Measurements from ENCODE around the gene SLC2A10.
A peak's percentile ranks its signal among the peaks of the same experiment; 100 is the strongest.

SLC2A10 gene

DNA sequence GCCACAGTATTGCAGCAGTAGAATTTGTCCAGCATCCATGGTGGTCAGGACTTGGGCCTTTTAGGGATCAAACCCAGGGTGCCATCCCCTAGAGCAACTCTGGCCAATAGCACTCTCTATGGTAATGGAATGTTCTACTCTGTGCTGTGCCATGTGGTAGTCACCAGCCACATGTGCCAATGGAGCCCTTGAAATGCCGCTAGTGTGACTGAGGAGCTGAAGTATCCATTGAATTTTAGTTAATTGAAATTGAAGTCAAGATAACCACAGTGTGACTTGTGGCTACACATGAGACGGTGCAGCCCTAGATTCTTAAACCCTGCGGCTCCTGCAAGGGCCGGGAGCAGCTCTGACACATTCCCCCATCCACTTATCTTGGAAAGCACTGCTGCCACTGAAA lies 54.6 kb downstream of the SLC2A10 start:
- H3K27me3 ChIP-seq (replicated peaks; ENCODE audit: control insufficient read depth, insufficient read depth, low read length, poor library complexity, severe bottlenecking): no peaks in the 10 kb centered on the region
- no peak overlapping the region for H3K27ac ChIP-seq (ENCODE audit: insufficient read depth, low read length, poor library complexity, severe bottlenecking)
- no peaks in the 10 kb centered on the region for H3K36me3 ChIP-seq (ENCODE audit: control insufficient read depth, insufficient read depth, low read length)
- no peak overlapping the region for H3K4me3 ChIP-seq (ENCODE audit: insufficient read depth, low read depth, low read length, poor library complexity, severe bottlenecking)
- H3K9me3 ChIP-seq (ENCODE audit: control insufficient read depth, low read length): no peaks in the 10 kb centered on the region
- no peaks in the 10 kb centered on the region for H3K4me1 ChIP-seq (ENCODE audit: control insufficient read depth, insufficient read depth, low read length, poor library complexity, severe bottlenecking)
- no peak for DNase-seq

DNA sequence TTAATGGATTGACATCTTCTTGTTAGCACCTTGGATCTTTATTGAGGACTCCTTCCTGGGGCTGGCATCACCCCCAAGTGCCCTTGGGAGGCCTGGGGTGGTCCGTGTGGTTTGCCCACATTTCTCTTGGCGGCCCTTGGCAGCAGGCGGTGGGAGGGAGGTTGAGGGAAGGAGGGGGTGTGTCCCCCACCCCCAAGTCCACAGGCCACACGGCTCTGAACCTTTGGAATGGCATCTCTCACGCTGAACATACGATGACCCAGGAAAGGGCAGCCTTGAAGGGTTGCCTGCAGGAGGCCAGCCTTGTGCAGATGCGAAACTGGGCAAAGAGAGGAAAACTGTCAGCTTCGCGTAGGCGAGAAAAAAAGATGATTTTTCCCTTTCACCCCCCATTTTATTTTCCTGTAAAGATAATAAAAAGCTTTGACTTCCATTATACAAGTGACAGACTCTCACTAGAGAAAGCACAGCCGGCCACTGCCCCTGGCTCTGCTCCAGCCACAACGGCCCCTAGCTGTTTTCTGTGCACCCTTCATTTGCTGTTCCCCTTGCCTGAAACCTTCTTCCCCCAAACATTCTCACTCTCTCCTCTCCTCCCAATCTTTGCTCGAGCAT lies 56.2 kb downstream of the SLC2A10 start:
- no peak for DNase-seq
- no peaks in the 10 kb centered on the region for H3K27me3 ChIP-seq (replicated peaks; ENCODE audit: control insufficient read depth, insufficient read depth, low read length, poor library complexity, severe bottlenecking)
- no peak overlapping the region for H3K27ac ChIP-seq (ENCODE audit: insufficient read depth, low read length, poor library complexity, severe bottlenecking)
- H3K4me1 ChIP-seq (ENCODE audit: control insufficient read depth, insufficient read depth, low read length, poor library complexity, severe bottlenecking): no peaks in the 10 kb centered on the region
- H3K36me3 ChIP-seq (ENCODE audit: control insufficient read depth, insufficient read depth, low read length): no peaks in the 10 kb centered on the region
- no peaks in the 10 kb centered on the region for H3K9me3 ChIP-seq (ENCODE audit: control insufficient read depth, low read length)
- no peak overlapping the region for H3K4me3 ChIP-seq (ENCODE audit: insufficient read depth, low read depth, low read length, poor library complexity, severe bottlenecking)

DNA sequence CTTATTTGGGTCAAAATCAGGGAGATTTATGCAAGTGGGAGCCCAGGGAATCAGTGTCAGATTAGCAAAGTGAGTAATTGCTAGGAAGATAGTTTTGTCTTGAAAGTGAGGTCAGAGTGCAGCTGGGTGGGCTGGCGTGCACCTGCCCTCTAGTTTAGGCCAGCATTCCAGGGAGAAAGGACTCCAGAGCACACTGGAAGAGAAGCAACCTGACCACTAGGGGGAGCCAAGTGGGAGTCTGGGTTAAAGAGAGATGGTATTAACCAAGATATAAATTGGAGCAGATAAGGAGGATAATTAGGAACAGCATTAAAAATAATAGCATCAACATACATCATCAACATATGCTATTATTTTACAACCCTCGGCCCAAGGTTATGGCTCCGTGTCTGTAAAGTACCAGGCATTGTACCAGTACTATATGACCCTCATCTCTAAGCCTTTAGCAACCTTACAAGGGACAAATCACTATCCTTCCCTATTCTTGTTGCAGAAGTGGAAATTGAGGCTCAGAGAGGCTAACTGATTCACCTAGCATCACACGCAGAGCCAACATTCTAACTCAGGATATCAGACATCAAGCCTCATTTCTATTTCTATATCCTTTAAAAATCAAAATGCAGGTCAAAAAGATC lies 57.8 kb downstream of the SLC2A10 start:
- Histone ChIP-seq H3K27me3 (replicated peaks; ENCODE audit: control insufficient read depth, insufficient read depth, low read length, poor library complexity, severe bottlenecking) (no peaks in the 10 kb centered on the region), H3K27ac (ENCODE audit: insufficient read depth, low read length, poor library complexity, severe bottlenecking) (no peak overlapping the region)
- peak in 1 of 3 donors; percentile 0 for DNase-seq

DNA sequence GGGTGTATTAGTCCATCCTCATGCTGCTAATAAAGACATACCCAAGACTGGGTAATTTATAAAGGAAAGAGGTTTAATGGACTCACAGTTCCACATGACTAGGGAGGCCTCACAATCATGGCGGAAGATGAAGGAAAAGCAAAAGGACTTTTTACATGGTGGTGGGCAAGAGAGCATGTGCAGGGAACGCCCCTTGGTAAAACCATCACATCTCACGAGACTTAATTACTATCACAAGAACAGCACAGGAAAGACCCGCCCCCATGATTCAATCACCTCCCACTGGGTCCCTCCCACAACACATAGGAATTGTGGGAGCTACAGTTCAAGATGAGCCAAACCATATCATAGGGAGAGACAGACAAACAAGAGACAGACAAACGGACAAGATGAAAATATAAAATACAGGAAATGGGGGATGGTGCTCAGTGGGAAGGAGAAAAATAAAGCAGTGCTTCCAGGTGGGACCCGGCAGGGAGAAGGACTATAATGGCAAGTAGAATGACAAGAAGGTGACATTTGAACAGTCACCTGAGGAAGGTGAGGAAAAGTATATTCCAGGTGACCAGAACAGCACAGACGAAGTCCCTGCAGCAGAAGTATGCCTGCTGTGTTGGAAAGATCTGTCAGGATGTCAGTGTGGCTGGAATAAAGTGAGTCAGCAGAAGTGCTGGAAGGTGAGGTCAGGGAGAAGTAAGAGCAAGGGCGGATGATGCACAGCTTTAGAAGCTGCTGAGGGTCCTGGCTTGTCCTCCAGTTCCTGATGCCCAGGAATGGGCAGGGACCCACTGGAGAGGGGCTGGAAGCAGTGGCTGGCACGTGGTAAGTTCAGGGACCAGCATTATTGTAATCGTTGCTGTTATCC lies 61.1 kb downstream of the SLC2A10 start:
- H3K27me3 ChIP-seq (replicated peaks; ENCODE audit: control insufficient read depth, insufficient read depth, low read length, poor library complexity, severe bottlenecking): no peaks in the 10 kb centered on the region
- H3K36me3 ChIP-seq (ENCODE audit: control insufficient read depth, insufficient read depth, low read length): no peaks in the 10 kb centered on the region
- no peaks in the 10 kb centered on the region for H3K4me1 ChIP-seq (ENCODE audit: control insufficient read depth, insufficient read depth, low read length, poor library complexity, severe bottlenecking)
- no peak overlapping the region for H3K27ac ChIP-seq (ENCODE audit: insufficient read depth, low read length, poor library complexity, severe bottlenecking)
- no peak overlapping the region for H3K4me3 ChIP-seq (ENCODE audit: insufficient read depth, low read depth, low read length, poor library complexity, severe bottlenecking)
- DNase-seq: no peak
- no peaks in the 10 kb centered on the region for H3K9me3 ChIP-seq (ENCODE audit: control insufficient read depth, low read length)

More for the DNA sequence above, 57.8 kb downstream of the SLC2A10 start:
- Histone ChIP-seq H3K4me1 (ENCODE audit: control insufficient read depth, insufficient read depth, low read length, poor library complexity, severe bottlenecking) (no peaks in the 10 kb centered on the region), H3K9me3 (ENCODE audit: control insufficient read depth, low read length) (no peaks in the 10 kb centered on the region), H3K4me3 (ENCODE audit: insufficient read depth, low read depth, low read length, poor library complexity, severe bottlenecking) (no peak overlapping the region), H3K36me3 (ENCODE audit: control insufficient read depth, insufficient read depth, low read length) (no peaks in the 10 kb centered on the region)

DNA sequence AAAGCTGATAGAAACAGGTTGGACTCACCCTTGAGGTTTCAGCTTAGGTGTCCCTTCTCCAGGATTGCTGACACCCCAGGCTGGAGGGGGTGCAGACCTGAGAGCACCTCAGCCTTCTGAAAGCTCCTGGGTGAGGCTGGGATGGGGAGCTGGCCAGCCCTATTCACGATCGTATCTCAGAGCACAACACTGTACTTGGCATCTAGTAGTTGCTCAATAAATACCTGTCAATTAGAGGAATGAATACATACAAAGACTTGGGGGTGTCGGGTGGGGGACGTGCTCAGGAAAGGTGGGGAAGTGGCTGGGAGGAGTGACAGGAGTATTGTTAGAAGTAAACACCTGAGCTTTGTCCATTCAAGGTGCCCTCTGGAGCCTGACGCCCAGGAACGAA lies 61.7 kb downstream of the SLC2A10 start:
- H3K4me1 ChIP-seq (ENCODE audit: control insufficient read depth, insufficient read depth, low read length, poor library complexity, severe bottlenecking): no peaks in the 10 kb centered on the region
- no peaks in the 10 kb centered on the region for H3K27me3 ChIP-seq (replicated peaks; ENCODE audit: control insufficient read depth, insufficient read depth, low read length, poor library complexity, severe bottlenecking)
- H3K27ac ChIP-seq (ENCODE audit: insufficient read depth, low read length, poor library complexity, severe bottlenecking): no peak overlapping the region
- H3K36me3 ChIP-seq (ENCODE audit: control insufficient read depth, insufficient read depth, low read length): no peaks in the 10 kb centered on the region
- no peaks in the 10 kb centered on the region for H3K9me3 ChIP-seq (ENCODE audit: control insufficient read depth, low read length)
- no peak for DNase-seq
- H3K4me3 ChIP-seq (ENCODE audit: insufficient read depth, low read depth, low read length, poor library complexity, severe bottlenecking): no peak overlapping the region

DNA sequence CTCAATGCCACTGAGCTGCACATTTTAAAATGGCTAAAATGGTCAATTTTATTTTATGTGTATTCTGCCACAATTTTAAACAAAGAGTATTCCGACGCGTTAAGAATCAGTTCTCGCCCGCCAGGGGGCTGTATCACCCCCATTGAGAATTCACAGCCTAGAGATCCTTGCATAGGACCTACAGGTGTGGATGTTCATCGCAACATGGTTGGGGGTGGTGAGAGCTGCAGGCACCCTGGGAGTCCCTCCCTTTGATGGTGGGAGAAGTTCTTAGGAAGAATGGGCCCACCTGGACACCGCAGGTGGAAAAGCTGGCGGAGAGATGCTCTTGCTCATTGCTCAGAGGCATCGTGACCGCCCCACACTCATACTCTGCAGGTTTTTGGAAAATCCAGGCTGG lies 63.5 kb downstream of the SLC2A10 start:
- H3K4me3 ChIP-seq (ENCODE audit: insufficient read depth, low read depth, low read length, poor library complexity, severe bottlenecking): no peak overlapping the region
- no peaks in the 10 kb centered on the region for H3K36me3 ChIP-seq (ENCODE audit: control insufficient read depth, insufficient read depth, low read length)
- no peak overlapping the region for H3K27ac ChIP-seq (ENCODE audit: insufficient read depth, low read length, poor library complexity, severe bottlenecking)
- no peaks in the 10 kb centered on the region for H3K4me1 ChIP-seq (ENCODE audit: control insufficient read depth, insufficient read depth, low read length, poor library complexity, severe bottlenecking)
- H3K9me3 ChIP-seq (ENCODE audit: control insufficient read depth, low read length): no peaks in the 10 kb centered on the region
- DNase-seq: no peak
- H3K27me3 ChIP-seq (replicated peaks; ENCODE audit: control insufficient read depth, insufficient read depth, low read length, poor library complexity, severe bottlenecking): no peaks in the 10 kb centered on the region

DNA sequence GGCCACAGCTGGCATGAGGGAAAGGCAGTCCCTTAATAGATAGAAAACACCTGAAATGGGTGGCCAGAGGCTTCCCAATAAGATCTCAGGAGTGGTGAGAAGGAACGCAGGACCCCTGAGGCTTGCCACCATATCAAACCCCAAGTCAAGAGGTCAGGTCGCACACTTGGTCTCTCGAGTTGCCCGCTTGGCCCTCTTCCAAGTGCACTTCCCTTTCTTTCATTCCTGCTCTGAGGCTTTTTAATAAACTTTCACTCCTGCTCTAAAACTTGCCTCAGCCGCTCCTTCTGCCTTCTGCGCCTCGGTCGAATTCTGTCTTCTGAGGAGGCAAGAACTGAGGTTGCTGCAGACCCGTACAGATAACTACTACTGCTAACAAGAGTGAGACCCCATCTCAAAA lies 64.2 kb downstream of the SLC2A10 start:
- no peaks in the 10 kb centered on the region for H3K9me3 ChIP-seq (ENCODE audit: control insufficient read depth, low read length)
- no peak overlapping the region for H3K27ac ChIP-seq (ENCODE audit: insufficient read depth, low read length, poor library complexity, severe bottlenecking)
- H3K4me3 ChIP-seq (ENCODE audit: insufficient read depth, low read depth, low read length, poor library complexity, severe bottlenecking): no peak overlapping the region
- H3K36me3 ChIP-seq (ENCODE audit: control insufficient read depth, insufficient read depth, low read length): no peaks in the 10 kb centered on the region
- H3K27me3 ChIP-seq (replicated peaks; ENCODE audit: control insufficient read depth, insufficient read depth, low read length, poor library complexity, severe bottlenecking): no peaks in the 10 kb centered on the region
- H3K4me1 ChIP-seq (ENCODE audit: control insufficient read depth, insufficient read depth, low read length, poor library complexity, severe bottlenecking): no peaks in the 10 kb centered on the region
- DNase-seq: no peak

DNA sequence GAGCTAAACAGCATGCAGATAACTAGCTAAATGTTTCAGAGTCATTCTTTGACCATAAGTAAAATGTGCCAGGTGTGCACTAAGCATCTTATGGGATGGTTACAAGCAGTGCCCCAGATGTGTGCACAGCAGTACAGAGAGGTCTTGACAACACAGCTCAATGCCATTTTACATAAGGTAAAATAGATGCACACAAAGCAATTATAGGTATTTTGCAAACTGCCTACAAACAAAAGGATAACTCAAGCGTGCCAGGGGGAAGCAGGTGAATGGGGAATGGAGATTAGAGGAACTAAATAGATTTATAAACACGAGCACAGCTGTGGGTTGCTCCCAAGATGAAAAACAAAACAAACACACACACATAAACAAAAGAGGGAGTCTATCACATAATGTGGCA lies 64.8 kb downstream of the SLC2A10 start:
- Histone ChIP-seq H3K4me1 (ENCODE audit: control insufficient read depth, insufficient read depth, low read length, poor library complexity, severe bottlenecking) (no peaks in the 10 kb centered on the region), H3K36me3 (ENCODE audit: control insufficient read depth, insufficient read depth, low read length) (no peaks in the 10 kb centered on the region), H3K27me3 (replicated peaks; ENCODE audit: control insufficient read depth, insufficient read depth, low read length, poor library complexity, severe bottlenecking) (no peaks in the 10 kb centered on the region), H3K4me3 (ENCODE audit: insufficient read depth, low read depth, low read length, poor library complexity, severe bottlenecking) (no peak overlapping the region), H3K27ac (ENCODE audit: insufficient read depth, low read length, poor library complexity, severe bottlenecking) (no peak overlapping the region), H3K9me3 (ENCODE audit: control insufficient read depth, low read length) (no peaks in the 10 kb centered on the region)
- DNase-seq: no peak

DNA sequence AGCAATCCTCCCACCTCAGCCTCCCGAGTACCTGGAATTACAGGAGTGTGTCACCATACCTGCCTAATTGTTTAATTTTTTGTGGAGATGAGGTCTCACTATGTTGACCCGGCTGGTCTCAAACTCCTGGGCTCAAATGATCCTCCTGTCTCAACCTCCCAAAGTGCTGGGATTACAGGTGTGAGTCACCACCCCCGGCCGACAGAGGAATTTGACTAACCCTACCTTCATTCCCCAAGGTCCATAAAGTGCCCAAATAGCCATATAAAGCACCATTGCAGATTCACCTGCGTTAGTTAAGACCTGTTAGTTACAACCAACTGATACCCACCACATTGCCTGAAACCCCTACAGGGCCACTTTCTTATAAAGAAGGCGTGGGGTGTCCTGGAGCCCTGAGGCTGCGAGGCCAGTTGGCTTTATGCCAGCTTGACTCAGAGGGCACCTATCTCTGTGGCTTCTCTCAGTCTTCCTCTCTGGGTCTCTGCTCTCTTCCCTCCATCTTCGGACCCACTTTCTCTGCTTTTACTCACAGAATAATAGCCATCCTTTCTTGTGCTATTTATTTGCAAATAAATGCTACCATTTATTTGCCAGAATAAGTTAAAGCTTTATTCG lies 65.6 kb downstream of the SLC2A10 start:
- Histone ChIP-seq H3K27ac (ENCODE audit: insufficient read depth, low read length, poor library complexity, severe bottlenecking) (no peak overlapping the region), H3K9me3 (ENCODE audit: control insufficient read depth, low read length) (no peaks in the 10 kb centered on the region), H3K36me3 (ENCODE audit: control insufficient read depth, insufficient read depth, low read length) (no peaks in the 10 kb centered on the region), H3K27me3 (replicated peaks; ENCODE audit: control insufficient read depth, insufficient read depth, low read length, poor library complexity, severe bottlenecking) (no peaks in the 10 kb centered on the region), H3K4me1 (ENCODE audit: control insufficient read depth, insufficient read depth, low read length, poor library complexity, severe bottlenecking) (no peaks in the 10 kb centered on the region), H3K4me3 (ENCODE audit: insufficient read depth, low read depth, low read length, poor library complexity, severe bottlenecking) (no peak overlapping the region)
- no peak for DNase-seq

DNA sequence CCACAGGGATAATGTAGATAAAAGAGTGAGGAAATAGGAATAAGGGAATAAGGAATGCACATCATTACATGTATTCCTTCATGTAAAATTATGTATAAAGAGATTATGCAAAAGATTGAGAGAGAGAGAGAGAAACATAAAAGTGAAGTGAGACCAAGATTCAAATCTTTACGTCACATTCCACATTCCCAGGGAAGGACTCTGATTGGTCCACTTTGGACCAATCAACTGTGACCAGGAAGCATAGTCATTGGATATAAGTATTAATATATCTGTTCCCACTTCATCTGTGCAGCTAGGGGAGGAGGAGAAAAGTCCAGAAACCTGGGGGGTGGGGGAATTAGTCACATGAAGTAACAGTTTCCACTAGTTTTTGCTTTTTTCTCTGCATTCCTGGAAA lies 66.4 kb downstream of the SLC2A10 start:
- Histone ChIP-seq H3K4me3 (ENCODE audit: insufficient read depth, low read depth, low read length, poor library complexity, severe bottlenecking) (no peak overlapping the region), H3K27ac (ENCODE audit: insufficient read depth, low read length, poor library complexity, severe bottlenecking) (no peak overlapping the region), H3K9me3 (ENCODE audit: control insufficient read depth, low read length) (no peaks in the 10 kb centered on the region), H3K4me1 (ENCODE audit: control insufficient read depth, insufficient read depth, low read length, poor library complexity, severe bottlenecking) (no peaks in the 10 kb centered on the region), H3K27me3 (replicated peaks; ENCODE audit: control insufficient read depth, insufficient read depth, low read length, poor library complexity, severe bottlenecking) (no peaks in the 10 kb centered on the region), H3K36me3 (ENCODE audit: control insufficient read depth, insufficient read depth, low read length) (no peaks in the 10 kb centered on the region)
- DNase-seq: no peak
